Kidney epithelial cell (primary cell): ENCODE data around the gene RAB3A. TPM values are rescaled to one million over a fixed set of nuclear protein-coding genes. Genes with fewer than 3 reads are reported as not detected.

Experiments used
- DNase-seq: peaks from one replicate; pipeline ENCODE4 v3.0.0-alpha.2; 2010; ENCODE audit warnings: low read depth
- H3K27me3 ChIP-seq: 2 replicates; pipeline ENCODE4 v1.6.0; 2011; ENCODE audit warnings: low read length; ENCODE audit not compliant: control insufficient read depth, insufficient read depth
- H3K36me3 ChIP-seq: 2 replicates; pipeline ENCODE4 v1.5.1; 2011; ENCODE audit warnings: low read length; ENCODE audit not compliant: control insufficient read depth, insufficient read depth
- H3K4me3 ChIP-seq: 2 replicates; pipeline ENCODE4 v1.5.1; 2011; ENCODE audit warnings: low read depth, mild to moderate bottlenecking, control low read depth, low read length
- total RNA-seq: library from RNA; depleted of rRNA; stranded (reverse); fragments of >200 nt; gene quantifications from 2 replicates; pipeline ENCODE4 v1.2.3, GENCODE V29; 2015
- TF ChIP-seq, protein P1 (sequence below): IDR thresholded peaks from 2 replicates; pipeline ENCODE4 v1.5.1; 2011; ENCODE audit warnings: mild to moderate bottlenecking, moderate library complexity, low read length, control low read depth, inconsistent platforms; ENCODE audit not compliant: insufficient read depth, poor library complexity, severe bottlenecking

Gene RAB3A
- total RNA-seq, 1 donor from 2014 or later = 0.38 TPM

- Histone ChIP-seq H3K27me3 (no peaks in the 10 kb centered on the region), H3K4me3 (no peak overlapping the region), H3K36me3 (no peaks in the 10 kb centered on the region)
- TF ChIP-seq, protein P1, sequence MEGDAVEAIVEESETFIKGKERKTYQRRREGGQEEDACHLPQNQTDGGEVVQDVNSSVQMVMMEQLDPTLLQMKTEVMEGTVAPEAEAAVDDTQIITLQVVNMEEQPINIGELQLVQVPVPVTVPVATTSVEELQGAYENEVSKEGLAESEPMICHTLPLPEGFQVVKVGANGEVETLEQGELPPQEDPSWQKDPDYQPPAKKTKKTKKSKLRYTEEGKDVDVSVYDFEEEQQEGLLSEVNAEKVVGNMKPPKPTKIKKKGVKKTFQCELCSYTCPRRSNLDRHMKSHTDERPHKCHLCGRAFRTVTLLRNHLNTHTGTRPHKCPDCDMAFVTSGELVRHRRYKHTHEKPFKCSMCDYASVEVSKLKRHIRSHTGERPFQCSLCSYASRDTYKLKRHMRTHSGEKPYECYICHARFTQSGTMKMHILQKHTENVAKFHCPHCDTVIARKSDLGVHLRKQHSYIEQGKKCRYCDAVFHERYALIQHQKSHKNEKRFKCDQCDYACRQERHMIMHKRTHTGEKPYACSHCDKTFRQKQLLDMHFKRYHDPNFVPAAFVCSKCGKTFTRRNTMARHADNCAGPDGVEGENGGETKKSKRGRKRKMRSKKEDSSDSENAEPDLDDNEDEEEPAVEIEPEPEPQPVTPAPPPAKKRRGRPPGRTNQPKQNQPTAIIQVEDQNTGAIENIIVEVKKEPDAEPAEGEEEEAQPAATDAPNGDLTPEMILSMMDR = no peak
- no peak for DNase-seq
Measured at GRCh38 chr19:18197306-18197705, 6.5 kb downstream of the RAB3A start.

DNA sequence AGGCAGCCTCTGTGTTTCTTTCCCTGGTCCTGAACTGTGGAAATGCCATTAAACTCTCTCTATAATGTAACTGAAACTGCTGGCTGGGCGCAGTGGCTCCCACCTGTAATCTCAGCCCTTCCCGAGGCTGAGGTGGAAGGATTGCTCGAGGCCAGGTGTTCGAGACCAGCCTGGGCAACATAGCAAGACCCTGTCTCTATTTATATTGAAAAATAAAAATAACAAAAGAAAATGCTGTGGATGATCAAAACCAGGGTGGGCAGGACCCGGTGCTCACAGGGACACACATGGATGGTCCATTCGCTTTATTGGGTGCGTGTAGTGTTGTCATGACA lies 7.4 kb downstream of the RAB3A start:
- no peak for DNase-seq
- Histone ChIP-seq H3K27me3 (no peaks in the 10 kb centered on the region), H3K36me3 (no peaks in the 10 kb centered on the region), H3K4me3 (no peak overlapping the region)
- TF ChIP-seq, protein P1 = no peak

GRCh38 chr19:18194554-18195238 lies 9.1 kb downstream of the RAB3A start:
- TF ChIP-seq, protein P1 = no peak
- DNase-seq = no peak
- no peaks in the 10 kb centered on the region for H3K27me3 ChIP-seq
- no peak overlapping the region for H3K4me3 ChIP-seq
- no peaks in the 10 kb centered on the region for H3K36me3 ChIP-seq

GRCh38 chr19:18194181-18194530 lies 9.7 kb downstream of the RAB3A start:
- no peaks in the 10 kb centered on the region for H3K36me3 ChIP-seq
- no peaks in the 10 kb centered on the region for H3K27me3 ChIP-seq
- TF ChIP-seq, protein P1 = no peak
- no peak for DNase-seq
- peak overlapping the region; percentile 92 for H3K4me3 ChIP-seq

DNA sequence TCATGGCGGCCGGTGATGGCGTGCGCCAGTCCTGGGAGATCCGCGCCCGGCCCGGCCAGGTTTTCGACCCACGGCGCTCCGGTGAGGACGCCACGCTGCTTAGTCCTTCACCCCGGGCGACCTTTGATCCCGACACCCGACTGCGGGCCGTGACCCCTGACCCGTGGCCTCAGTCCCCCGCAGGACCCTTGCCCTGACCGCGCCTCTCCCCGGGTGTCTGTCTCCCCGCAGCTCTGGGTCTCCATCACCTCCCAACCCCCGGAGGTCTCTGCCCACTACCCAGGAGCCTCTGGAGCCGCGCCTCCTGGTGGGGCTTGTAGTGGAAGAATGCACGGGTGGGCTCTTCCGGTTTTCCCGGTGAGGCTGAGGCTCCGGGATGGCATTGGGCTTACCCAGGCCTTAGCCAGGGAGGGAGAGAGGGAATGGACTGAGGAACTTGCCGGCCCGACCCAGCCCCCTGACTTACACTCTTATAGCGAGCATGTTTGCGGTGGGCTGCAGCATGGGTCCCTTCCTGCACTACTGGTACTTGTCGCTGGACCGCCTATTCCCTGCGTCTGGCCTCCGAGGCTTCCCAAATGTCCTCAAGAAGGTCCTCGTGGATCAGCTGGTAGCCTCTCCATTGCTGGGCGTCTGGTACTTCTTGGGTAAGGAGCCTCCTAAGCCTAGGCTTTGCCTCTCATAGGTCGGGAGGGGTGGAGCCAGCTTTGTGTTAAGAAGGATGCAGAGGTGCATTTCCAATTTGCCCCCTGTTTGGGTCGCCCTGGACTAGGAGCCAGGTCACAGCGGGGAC lies 10.3 kb downstream of the RAB3A start:
- DNase-seq = no peak
- Histone ChIP-seq H3K36me3 (no peaks in the 10 kb centered on the region), H3K27me3 (no peaks in the 10 kb centered on the region), H3K4me3 (peak overlapping the region; percentile 92)
- TF ChIP-seq, protein P1 = peak; percentile 6
